Ovary (tissue), 3 donors: ENCODE results near the gene MCOLN3.

ENCODE experiments used
- CTCF ChIP-seq, 3 donors: fragments of 450-650 bp in 2 of 3; fragments of 200-600 bp in 1 of 3; IDR thresholded peaks; one replicate each; pipeline versions ENCODE4 v1.5.1 to v1.8.0; 2016 to 2022; ENCODE audit warnings: antibody characterized with exemption in 3 of 3, mild to moderate bottlenecking in 1 of 3
- POLR2A ChIP-seq: fragments of 450-650 bp; IDR thresholded peaks from one replicate; pipeline ENCODE4 v1.6.1; 2017; ENCODE audit warnings: antibody characterized with exemption, mild to moderate bottlenecking, moderate library complexity
- donor health status: DM: no; HTN: no; CAD: no.

GRCh38 chr1:85085417-85085816 lies 37.1 kb upstream of the MCOLN3 start:
- TF ChIP-seq POLR2A = no peak
- TF ChIP-seq CTCF (IDR thresholded peaks at IDR 0.05) = no peak
